ENCODE measurements around the gene NOX3. TPM values are rescaled to one million over a fixed set of nuclear protein-coding genes. Genes with fewer than 3 reads are reported as not detected.
"Not testable (repeated sequence)": the region's sequence is repeated elsewhere in the genome, so short reads cannot be mapped to it uniquely, and the experiment has no call there.

NOX3 gene
- total RNA-seq, 1 experiment from 2014 or later, result not detected

GRCh38 chr6:155493026-155493693 lies 37.5 kb upstream of the NOX3 start:
- Mint-ChIP-seq H3K4me1 (ENCODE audit: insufficient read depth, unreplicated experiment) (peaks cover 22% of the 10 kb centered on the region), H3K9me3 (ENCODE audit: unreplicated experiment) (no peaks in the 10 kb centered on the region), H3K27me3 (ENCODE audit: insufficient read depth, unreplicated experiment) (no peaks in the 10 kb centered on the region), H3K4me3 (ENCODE audit: unreplicated experiment) (no peak overlapping the region), H3K36me3 (ENCODE audit: insufficient read depth, unreplicated experiment) (no peaks in the 10 kb centered on the region), H3K27ac (ENCODE audit: low read depth, unreplicated experiment) (peak overlapping the region; percentile 64)
- ChIA-PET CTCF (interaction anchor here (0.5 to 0.7 kb wide), 2 partner anchors 81 to 956 kb away, joined by 3 read pairs; no protein-coding TSS in a partner anchor), POLR2A (interaction anchor here (0.6 to 3.2 kb wide), 4 partner anchors 10 to 212 kb away, joined by 3 to 14 read pairs (median 4); no protein-coding TSS in a partner anchor)
- TF ChIP-seq CTCF (IDR thresholded peaks at IDR 0.05; ENCODE audit: unreplicated experiment), result no peak
- intact Hi-C loops (cut with micrococcal nuclease), result no loop called here
- DNase-seq (ENCODE audit: unreplicated experiment), result no peak
- BruUV-seq (replicated peaks), result TSS peak; percentile 60

GRCh38 chr6:155492061-155492735 lies 36.6 kb upstream of the NOX3 start:
- H3K4me1 Mint-ChIP-seq (ENCODE audit: insufficient read depth, unreplicated experiment), result peaks cover 22% of the 10 kb centered on the region
- DNase-seq (ENCODE audit: unreplicated experiment), result no peak
- intact Hi-C loops (cut with micrococcal nuclease), result no loop called here
- ChIA-PET CTCF (no interaction called here), POLR2A (interaction anchor here (0.6 kb wide), 1 partner anchor 211 kb away, joined by 3 read pairs; no protein-coding TSS in a partner anchor)
- BruUV-seq (replicated peaks), result no TSS peak
- no peaks in the 10 kb centered on the region for H3K9me3 Mint-ChIP-seq (ENCODE audit: unreplicated experiment)
- no peaks in the 10 kb centered on the region for H3K27me3 Mint-ChIP-seq (ENCODE audit: insufficient read depth, unreplicated experiment)
- no peak overlapping the region for H3K27ac Mint-ChIP-seq (ENCODE audit: low read depth, unreplicated experiment)
- no peak overlapping the region for H3K4me3 Mint-ChIP-seq (ENCODE audit: unreplicated experiment)
- no peaks in the 10 kb centered on the region for H3K36me3 Mint-ChIP-seq (ENCODE audit: insufficient read depth, unreplicated experiment)
- no peak for TF ChIP-seq CTCF (IDR thresholded peaks at IDR 0.05; ENCODE audit: unreplicated experiment)

- no peaks in the 10 kb centered on the region for H3K36me3 Mint-ChIP-seq (ENCODE audit: insufficient read depth, unreplicated experiment)
- intact Hi-C loops (cut with micrococcal nuclease), result no loop called here
- H3K4me3 Mint-ChIP-seq (ENCODE audit: unreplicated experiment), result no peak overlapping the region
- H3K9me3 Mint-ChIP-seq (ENCODE audit: unreplicated experiment), result no peaks in the 10 kb centered on the region
- CTCF ChIA-PET, result no interaction called here
- BruUV-seq (replicated peaks), result no TSS peak
- TF ChIP-seq CTCF (IDR thresholded peaks at IDR 0.05; ENCODE audit: unreplicated experiment), result no peak
- H3K27ac Mint-ChIP-seq (ENCODE audit: low read depth, unreplicated experiment), result no peak overlapping the region
- DNase-seq (ENCODE audit: unreplicated experiment), result no peak
- POLR2A ChIA-PET, result no interaction called here
- H3K4me1 Mint-ChIP-seq (ENCODE audit: insufficient read depth, unreplicated experiment), result peaks cover 22% of the 10 kb centered on the region
- H3K27me3 Mint-ChIP-seq (ENCODE audit: insufficient read depth, unreplicated experiment), result no peaks in the 10 kb centered on the region
Measured at GRCh38 chr6:155491421-155491820, 35.8 kb upstream of the NOX3 start.

- intact Hi-C loops (cut with micrococcal nuclease); DNase-seq (ENCODE audit: unreplicated experiment); POLR2A ChIA-PET; H3K27me3 Mint-ChIP-seq (ENCODE audit: insufficient read depth, unreplicated experiment); H3K36me3 Mint-ChIP-seq (ENCODE audit: insufficient read depth, unreplicated experiment); H3K27ac Mint-ChIP-seq (ENCODE audit: low read depth, unreplicated experiment); BruUV-seq (replicated peaks); H3K4me3 Mint-ChIP-seq (ENCODE audit: unreplicated experiment); H3K9me3 Mint-ChIP-seq (ENCODE audit: unreplicated experiment): not testable (repeated sequence)
- CTCF ChIA-PET, result interaction anchor here (0.6 kb wide), 1 partner anchor 1221 kb away, joined by 3 read pairs; no protein-coding TSS in a partner anchor
- peaks cover 25% of the 10 kb centered on the region for H3K4me1 Mint-ChIP-seq (ENCODE audit: insufficient read depth, unreplicated experiment)
Measured at GRCh38 chr6:155488197-155488596, 32.6 kb upstream of the NOX3 start.
